Measurements from ENCODE around the gene CXCR1. TPM values are rescaled to one million over a fixed set of nuclear protein-coding genes. Genes with fewer than 3 reads are reported as not detected.
A peak's percentile ranks its signal among the peaks of the same experiment; 100 is the strongest.

Gene CXCR1
- total RNA-seq, 1 experiment from 2014 or later, result not detected

DNA sequence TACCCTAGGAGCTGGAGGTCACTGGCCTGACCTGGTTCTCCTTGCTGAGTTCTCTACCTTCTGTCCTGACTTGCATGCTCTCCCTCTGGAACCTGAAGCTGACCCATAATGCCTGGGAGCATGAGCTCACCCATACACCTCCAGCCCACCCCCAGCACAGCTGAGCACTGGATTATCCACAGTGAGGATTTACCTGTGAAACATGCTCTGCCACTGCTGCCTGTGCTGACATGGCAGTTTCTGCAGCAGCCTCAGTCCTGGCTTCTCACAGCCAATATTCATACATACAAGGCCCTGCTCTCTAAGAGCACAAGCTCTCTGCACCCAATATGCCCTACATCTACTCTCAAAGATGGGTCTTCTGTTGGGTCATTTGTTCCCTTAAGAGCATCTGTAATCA lies 35.9 kb downstream of the CXCR1 start:
- H3K36me3 ChIP-seq (ENCODE audit: low read depth, low read length), result no peaks in the 10 kb centered on the region
- H3K4me1 ChIP-seq (ENCODE audit: insufficient read depth, low read length), result no peaks in the 10 kb centered on the region
- no peak overlapping the region for H3K4me3 ChIP-seq (ENCODE audit: low read length)
- H4K20me1 ChIP-seq (ENCODE audit: low read length), result no peaks in the 10 kb centered on the region
- H3K9me2 ChIP-seq (replicated peaks; ENCODE audit: low read length), result no peaks in the 10 kb centered on the region
- no peak overlapping the region for H2AFZ ChIP-seq (ENCODE audit: low read length)
- DNase-seq (no peak), ATAC-seq (no peak)
- H3K9me3 ChIP-seq (ENCODE audit: low read length), result no peaks in the 10 kb centered on the region
- intact Hi-C loops (cut with micrococcal nuclease), result no loop called here
- H3K27me3 ChIP-seq (ENCODE audit: low read length), result peaks cover 62% of the 10 kb centered on the region
- CTCF ChIA-PET, result no interaction called here
- BruUV-seq (replicated peaks), result no TSS peak
- H3K9ac ChIP-seq (ENCODE audit: low read length), result no peak overlapping the region
- no peak overlapping the region for H3K27ac ChIP-seq (ENCODE audit: low read length)
- TF ChIP-seq EZH2phosphoT487 (IDR thresholded peaks at IDR 0.05; ENCODE audit: borderline replicate concordance, low read length), result no peak
- POLR2A ChIA-PET (ENCODE audit: unreplicated experiment), result no interaction called here
- H3K79me2 ChIP-seq (ENCODE audit: low read length), result no peaks in the 10 kb centered on the region
- H3F3A ChIP-seq (ENCODE audit: low read length, unreplicated experiment), result no peaks in the 10 kb centered on the region
- H3K4me2 ChIP-seq (ENCODE audit: low read length), result no peak overlapping the region

DNA sequence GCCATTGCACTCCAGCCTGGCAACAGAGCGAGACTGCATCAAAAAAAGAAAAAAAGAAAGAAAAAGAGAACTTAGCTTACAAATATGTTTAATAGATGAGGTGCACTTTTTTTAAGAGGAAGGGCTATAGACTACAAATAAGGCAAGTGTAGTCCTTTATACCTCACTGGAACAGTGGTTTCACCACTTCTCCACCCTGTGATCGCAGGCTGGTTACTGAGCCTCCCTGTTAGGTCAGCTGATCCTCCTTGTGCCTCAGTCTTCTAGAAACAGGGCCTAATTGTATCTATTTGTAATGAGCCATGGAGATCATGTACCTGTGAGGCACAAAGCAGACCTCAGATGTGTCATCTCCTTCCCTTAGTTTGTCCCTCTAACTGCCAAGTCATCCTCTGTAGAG lies 36.4 kb downstream of the CXCR1 start:
- ChIA-PET POLR2A (ENCODE audit: unreplicated experiment) (no interaction called here), CTCF (interaction anchor here (0.6 kb wide), 1 partner anchor 266 kb away, joined by 3 read pairs; no protein-coding TSS in a partner anchor)
- H3K4me1 ChIP-seq (ENCODE audit: insufficient read depth, low read length), result no peaks in the 10 kb centered on the region
- no peaks in the 10 kb centered on the region for H3K79me2 ChIP-seq (ENCODE audit: low read length)
- ATAC-seq (no peak), DNase-seq (no peak)
- no peaks in the 10 kb centered on the region for H3K9me3 ChIP-seq (ENCODE audit: low read length)
- H3K27ac ChIP-seq (ENCODE audit: low read length), result no peak overlapping the region
- H3K9ac ChIP-seq (ENCODE audit: low read length), result no peak overlapping the region
- TF ChIP-seq CTCF (conservative IDR thresholded peaks at IDR 0.05; ENCODE audit: low read depth, low read length), result no peak
- no peak for TF ChIP-seq EZH2 (IDR thresholded peaks at IDR 0.05; ENCODE audit: low read length, unreplicated experiment)
- TF ChIP-seq EZH2phosphoT487 (IDR thresholded peaks at IDR 0.05; ENCODE audit: borderline replicate concordance, low read length), result no peak
- peaks cover 62% of the 10 kb centered on the region for H3K27me3 ChIP-seq (ENCODE audit: low read length)
- H3K9me2 ChIP-seq (replicated peaks; ENCODE audit: low read length), result no peaks in the 10 kb centered on the region
- H4K20me1 ChIP-seq (ENCODE audit: low read length), result no peaks in the 10 kb centered on the region
- H3F3A ChIP-seq (ENCODE audit: low read length, unreplicated experiment), result no peaks in the 10 kb centered on the region
- no peak overlapping the region for H2AFZ ChIP-seq (ENCODE audit: low read length)
- H3K36me3 ChIP-seq (ENCODE audit: low read depth, low read length), result no peaks in the 10 kb centered on the region
- intact Hi-C loops (cut with micrococcal nuclease), result no loop called here
- no peak overlapping the region for H3K4me2 ChIP-seq (ENCODE audit: low read length)
- BruUV-seq (replicated peaks), result no TSS peak
- H3K4me3 ChIP-seq (ENCODE audit: low read length), result no peak overlapping the region

DNA sequence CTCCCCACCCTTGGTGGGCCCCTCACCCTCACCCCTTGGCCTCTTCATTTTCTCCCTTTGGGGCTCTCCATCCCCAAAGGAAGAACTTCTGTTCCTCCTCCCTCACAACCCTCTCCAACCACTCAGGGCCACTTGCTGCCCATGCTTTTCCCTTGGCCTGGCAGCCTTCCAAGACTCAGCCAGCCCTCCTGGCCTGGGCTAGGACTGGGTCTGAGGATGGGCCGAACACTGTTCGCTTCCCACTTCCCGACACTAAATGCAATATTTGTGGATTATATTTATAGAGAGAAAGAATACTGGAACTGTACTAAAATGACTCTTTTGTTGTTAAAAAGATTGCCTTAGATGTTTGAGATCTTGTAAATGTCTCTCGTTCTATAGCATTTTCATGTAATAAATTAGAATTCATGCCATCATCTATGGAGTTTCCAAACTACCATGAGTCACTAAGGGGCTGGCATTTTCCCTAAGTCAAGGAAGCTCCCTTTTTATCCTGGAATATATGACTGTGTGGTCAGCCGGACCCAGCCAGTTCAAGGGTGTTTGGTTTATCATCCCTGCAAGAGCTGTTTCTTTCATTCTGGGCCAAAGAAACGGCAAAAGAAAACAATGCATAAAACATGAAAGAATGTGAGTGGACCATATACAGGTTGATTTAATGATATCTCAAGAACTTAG lies 37.2 kb downstream of the CXCR1 start:
- Histone ChIP-seq H3K27me3 (ENCODE audit: low read length) (peaks cover 62% of the 10 kb centered on the region), H3K9me3 (ENCODE audit: low read length) (no peaks in the 10 kb centered on the region), H3K79me2 (ENCODE audit: low read length) (no peaks in the 10 kb centered on the region), H2AFZ (ENCODE audit: low read length) (no peak overlapping the region), H3K27ac (ENCODE audit: low read length) (no peak overlapping the region), H3K9ac (ENCODE audit: low read length) (no peak overlapping the region), H3K36me3 (ENCODE audit: low read depth, low read length) (no peaks in the 10 kb centered on the region), H3K4me1 (ENCODE audit: insufficient read depth, low read length) (no peaks in the 10 kb centered on the region), H3K4me2 (ENCODE audit: low read length) (no peak overlapping the region), H3K4me3 (ENCODE audit: low read length) (no peak overlapping the region), H3F3A (ENCODE audit: low read length, unreplicated experiment) (no peaks in the 10 kb centered on the region), H4K20me1 (ENCODE audit: low read length) (no peaks in the 10 kb centered on the region), H3K9me2 (replicated peaks; ENCODE audit: low read length) (no peaks in the 10 kb centered on the region)
- ChIA-PET POLR2A (ENCODE audit: unreplicated experiment) (no interaction called here), CTCF (interaction anchor here (0.6 kb wide), 1 partner anchor 267 kb away, joined by 3 read pairs; no protein-coding TSS in a partner anchor)
- no peak for TF ChIP-seq CTCF (conservative IDR thresholded peaks at IDR 0.05; ENCODE audit: low read depth, low read length)
- no peak for TF ChIP-seq EZH2 (IDR thresholded peaks at IDR 0.05; ENCODE audit: low read length, unreplicated experiment)
- intact Hi-C loops (cut with micrococcal nuclease), result no loop called here
- DNase-seq (peak; percentile 25), ATAC-seq (no peak)
- BruUV-seq (replicated peaks), result no TSS peak
